Fibroblast of gingiva (primary cell): ENCODE data around the gene NRAP.

Experiments used
- DNase-seq: peaks from one replicate; pipeline ENCODE4 v3.0.0-alpha.2; 2011; ENCODE audit warnings: low read depth

Gene NRAP

GRCh38 chr10:113631684-113632367 is 32.0 kb downstream of the NRAP start:
- DNase-seq = no peak

DNA sequence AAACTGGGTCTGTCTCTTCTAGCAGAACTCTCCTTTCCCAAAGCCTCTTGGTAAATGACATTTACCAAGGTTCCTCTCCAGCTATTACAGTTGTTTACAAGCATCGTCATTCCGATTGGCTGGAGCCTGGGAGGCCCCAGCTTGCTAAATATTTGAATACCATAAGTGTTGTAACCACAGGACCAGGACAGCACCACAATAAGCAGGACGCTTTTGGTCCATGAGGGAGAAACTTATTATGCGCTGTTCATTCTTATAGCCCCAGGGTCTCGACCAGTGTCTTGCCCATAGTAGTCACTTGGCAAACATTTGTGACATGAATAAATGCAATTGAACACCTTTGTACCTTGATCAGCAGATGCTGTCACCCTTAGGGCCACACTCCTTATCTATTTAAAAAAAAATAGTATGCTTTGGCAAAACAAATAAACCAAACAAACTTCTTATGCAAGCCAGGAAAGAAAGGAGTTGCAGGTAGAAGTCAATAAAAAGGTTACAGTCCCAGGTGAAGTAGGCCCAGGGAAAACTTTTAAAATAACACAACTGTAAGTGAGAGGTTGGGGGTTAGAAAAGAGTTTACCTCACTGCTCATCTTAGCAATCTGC is 32.8 kb downstream of the NRAP start:
- DNase-seq = no peak

DNA sequence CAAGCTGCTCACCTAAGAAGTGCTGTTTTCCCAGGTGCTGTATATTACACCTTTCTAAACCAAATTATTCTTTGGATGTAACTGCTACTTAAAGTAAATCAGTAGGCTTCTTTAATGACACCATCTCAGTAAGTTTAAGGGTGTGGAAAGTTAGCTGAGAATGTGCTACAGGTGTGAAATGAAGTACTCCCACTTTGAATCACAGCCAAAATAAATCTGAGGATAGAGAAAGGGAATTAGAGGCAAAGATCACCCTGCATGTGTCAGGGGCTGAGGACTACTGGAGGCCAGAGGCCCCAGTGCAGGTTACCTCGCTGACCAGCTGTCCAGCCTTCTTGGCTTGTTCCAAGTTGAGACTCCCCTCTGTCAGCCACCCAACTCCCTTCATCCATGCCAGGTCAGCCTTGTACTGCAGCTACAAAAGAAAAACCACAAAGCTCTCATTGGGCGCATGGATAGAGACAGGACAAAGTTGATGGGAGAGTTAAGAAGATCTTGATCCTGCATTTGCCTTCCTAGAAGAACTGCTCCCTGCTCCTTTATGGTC is 35.2 kb downstream of the NRAP start:
- DNase-seq = no peak

DNA sequence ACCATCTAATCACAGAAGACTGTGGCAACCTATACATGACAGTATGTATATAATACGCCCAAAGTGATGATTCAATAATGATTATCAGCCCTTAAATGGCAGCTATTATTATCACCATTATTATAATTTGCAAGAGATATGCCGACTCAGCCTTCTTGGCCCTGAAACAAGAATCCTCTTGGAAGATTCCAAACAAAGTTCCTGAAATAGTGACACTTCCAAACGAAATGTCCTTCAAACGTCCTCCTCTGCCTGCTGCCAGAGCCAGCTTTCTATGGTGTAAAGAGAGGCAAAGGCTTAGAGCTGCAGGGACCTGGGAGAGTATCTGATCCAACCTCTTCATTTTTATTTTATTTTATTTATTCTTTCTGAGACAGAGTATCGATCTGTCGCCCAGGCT is 36.0 kb downstream of the NRAP start:
- DNase-seq = no peak

DNA sequence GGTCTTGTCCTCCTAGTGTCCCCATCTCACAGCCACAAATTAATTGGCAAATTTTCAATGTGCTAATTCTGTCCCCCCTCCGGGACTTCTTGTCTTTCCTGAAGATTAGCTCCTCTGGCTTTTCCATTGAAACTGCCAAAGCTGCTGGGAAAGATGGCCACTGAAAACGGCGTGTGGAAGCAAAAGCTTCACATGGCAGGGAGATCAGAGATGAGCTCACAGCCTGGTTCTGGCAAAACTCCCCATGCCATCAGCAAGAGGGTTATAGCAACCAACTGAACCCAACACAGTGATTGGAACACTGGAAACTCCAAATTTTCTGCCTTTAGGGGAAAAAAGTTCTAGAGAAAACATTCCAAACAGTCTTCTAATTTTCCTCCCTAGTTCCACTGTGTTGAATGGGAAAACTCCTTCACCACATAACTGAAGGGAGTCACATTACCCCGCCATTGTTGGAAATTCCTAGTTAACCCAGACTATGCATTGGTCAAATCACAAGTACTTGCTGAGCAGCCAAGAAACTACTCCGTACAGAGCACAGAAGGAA is 37.0 kb downstream of the NRAP start:
- DNase-seq = peak; percentile 12

DNA sequence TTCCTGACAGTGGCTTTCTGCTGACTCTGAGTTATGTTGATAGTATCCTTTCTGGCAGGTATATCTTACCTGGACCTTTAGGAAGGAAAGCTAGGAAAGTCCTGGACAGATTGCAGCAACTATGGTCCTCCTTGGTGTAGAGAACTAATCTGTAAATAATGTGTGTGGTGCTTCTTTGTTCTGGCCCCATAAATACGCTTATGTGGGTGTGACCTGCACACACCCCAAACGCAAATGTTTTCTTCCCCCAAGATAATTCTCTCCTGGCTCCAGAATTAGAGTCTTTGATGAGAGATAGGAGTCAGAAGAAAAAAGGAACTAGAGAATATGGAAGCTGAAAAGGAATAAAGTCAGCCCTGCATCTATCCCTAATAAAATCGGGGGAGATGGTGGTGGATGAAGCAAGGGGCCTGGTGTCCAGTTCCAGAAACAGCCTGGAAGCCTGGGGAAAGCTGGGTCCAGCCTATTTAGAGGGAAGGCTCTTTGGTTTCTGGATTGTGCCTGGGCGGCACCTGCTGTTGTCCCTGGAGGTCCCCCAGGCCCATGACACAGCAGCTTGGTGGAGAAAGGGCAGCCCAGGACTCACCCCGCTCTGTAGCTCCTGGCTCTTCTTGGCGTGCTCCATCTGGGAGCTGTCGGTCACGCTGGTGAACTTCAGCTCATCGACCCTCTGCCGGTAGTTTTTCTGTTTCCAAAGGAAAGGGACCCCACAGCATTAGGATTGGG is 38.2 kb downstream of the NRAP start:
- no peak for DNase-seq

DNA sequence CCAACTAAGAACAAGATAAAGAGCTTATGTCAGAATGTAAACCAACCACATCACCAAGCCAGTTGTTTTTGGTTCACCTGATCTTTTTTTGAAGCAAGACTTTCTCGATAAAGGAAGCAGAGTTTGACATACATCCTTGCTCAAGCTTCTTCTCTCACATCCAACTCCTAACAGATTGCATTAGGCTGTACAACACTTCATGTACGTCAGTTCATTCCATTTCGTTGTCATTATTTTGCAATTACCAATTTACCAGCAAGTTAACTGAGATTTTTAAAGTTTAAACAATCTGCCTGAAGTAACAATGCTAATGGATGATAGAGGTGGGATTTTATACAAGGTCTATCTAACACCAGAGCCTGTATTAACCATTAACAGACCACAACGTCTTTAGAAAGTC is 41.0 kb downstream of the NRAP start:
- DNase-seq = no peak

- DNase-seq = no peak
These were observed 42.0 kb downstream of the NRAP start for GRCh38 chr10:113621799-113622198.

DNA sequence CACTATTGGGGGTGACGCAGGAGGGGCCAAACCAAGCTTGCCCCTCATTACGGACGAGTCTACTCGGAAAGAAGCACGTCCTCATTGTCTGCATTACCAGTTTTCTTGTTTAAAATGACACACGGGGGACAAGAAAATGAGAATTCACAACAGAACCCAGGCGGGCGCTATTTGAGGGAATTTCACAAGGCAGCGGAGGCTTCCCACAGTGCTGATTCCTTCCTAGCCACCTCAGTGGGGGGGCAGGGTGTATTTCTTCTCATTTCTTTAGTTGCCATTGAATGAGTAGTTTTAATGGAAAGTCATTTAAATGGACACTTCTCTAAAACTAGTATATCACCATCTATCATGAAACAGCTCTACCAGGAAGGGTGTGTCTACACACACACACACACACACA is 42.9 kb downstream of the NRAP start:
- DNase-seq = no peak

- no peak for DNase-seq
These were observed 43.3 kb downstream of the NRAP start for GRCh38 chr10:113620511-113620910.

- DNase-seq = no peak
These were observed 44.4 kb downstream of the NRAP start for GRCh38 chr10:113619401-113619800.

DNA sequence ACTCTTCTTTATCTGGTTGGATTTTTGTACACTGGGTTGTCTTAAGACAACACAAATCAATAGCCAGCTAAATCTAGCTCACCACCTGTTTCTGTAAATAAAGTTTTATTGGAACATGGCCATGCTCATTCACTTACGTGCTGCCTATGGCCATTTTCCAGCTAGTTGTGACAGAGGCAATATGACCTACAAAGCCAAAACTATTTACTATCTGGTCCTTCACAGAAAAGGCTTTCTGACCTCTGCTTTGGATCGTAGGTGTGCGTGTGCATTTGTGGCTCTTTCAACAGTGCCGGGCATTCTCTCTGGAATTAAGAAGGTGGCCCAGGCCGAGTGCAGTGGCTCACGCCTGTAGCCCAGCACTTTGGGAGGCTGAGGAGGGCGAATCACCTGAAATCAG is 45.5 kb downstream of the NRAP start:
- no peak for DNase-seq

DNA sequence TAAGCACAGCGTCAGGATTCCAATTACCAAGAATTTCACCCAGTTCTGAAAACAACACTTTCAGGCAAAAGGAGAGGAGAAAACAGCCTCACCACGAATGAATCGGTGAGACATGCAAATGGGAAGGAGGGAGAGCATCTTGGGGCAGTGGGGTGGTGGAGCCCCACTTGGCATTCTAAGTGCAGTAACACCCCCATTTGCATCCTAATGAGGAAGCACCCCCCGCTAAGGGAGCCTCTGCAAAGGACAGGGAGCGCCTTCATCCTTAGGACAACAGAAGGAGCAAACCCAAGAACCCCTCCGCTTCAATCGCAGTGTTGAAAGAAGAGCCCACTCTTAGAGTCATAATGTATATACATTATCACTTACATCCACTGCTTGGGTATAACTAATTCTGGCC is 46.8 kb downstream of the NRAP start:
- no peak for DNase-seq

- no peak for DNase-seq
These were observed 47.4 kb downstream of the NRAP start for GRCh38 chr10:113616244-113617074.

DNA sequence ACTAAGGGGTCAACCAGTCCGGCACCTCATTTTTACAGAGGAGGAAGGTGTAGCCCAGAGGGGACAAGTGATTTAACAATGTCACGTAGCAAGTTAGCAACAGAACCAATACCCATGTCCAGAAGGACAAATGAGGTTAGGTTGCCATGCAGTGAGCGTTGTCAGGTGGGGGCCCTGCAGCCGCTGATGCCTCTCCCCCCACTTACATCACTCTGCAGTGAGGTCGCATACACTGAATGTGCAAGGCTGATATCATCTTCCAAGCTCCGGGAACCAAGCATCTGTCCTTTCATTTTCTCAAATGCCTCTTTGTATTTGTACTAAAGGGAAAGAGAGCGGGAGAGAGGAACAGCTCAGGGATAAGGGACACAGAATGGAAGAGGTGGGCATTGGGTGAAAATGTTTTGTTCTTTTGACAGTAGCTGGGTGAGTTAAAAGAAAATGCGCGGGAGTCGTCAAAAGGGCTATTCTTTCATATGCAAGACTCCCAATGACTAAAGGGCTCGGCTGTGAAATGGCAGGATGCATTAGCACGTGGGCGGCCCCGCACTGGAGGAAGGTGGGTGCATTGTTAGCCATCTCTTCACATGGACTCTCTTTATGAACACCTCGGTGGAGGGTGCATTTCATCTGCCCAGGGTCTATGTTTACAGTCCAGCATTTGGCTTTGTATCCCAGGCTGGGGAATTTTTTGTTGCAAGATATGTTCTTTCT is 49.7 kb downstream of the NRAP start:
- no peak for DNase-seq

GRCh38 chr10:113613427-113613826 is 50.4 kb downstream of the NRAP start:
- DNase-seq = no peak

DNA sequence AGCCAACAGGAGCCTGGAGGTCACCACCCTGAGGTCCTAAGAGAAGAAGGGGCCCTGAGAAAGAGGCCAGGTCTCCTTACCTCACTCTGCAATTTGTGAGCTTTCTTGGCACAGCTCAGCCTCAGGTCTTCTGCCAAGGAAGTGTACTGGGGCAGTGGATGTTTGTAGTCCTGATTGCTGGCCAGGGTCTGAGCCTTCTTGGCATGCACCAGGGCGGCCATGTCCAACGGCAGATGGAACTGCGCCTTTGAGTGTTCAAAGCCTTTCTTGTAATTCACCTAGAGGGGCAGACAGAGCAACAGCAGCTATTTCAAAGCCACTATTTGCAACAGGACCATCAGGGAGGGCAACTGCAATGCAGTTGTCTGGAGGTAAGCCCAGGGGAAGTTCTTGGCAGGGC is 51.7 kb downstream of the NRAP start:
- no peak for DNase-seq

GRCh38 chr10:113610631-113611601 is 52.9 kb downstream of the NRAP start:
- DNase-seq = no peak

DNA sequence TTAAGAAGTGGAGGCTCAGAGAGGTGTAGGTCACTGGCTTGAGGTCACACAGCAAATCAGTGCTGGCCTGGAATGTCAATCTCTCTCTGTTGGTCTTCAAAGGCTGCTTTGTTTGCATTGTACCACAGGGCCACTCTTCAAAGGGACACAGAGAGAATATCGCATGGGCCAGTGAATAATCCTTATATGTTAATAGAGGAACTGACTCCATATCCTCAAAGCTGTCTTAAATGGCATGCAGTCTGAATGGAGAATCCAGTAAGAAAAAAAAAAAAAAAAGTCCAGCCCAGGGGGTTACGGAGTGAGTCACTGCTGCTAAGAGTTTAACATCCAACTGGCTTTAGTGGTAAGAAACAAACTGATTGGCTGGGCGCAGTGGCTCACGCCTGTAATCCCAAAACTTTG is 54.1 kb downstream of the NRAP start:
- DNase-seq = no peak
